ENCODE results near the gene VWA3B.
A peak's percentile ranks its signal among the peaks of the same experiment; 100 is the strongest.
"Not testable (repeated sequence)": the region's sequence is repeated elsewhere in the genome, so short reads cannot be mapped to it uniquely, and the experiment has no call there.

Gene VWA3B

GRCh38 chr2:98297817-98298682, 211.1 kb downstream of the VWA3B start:
- DNase-seq (ENCODE audit: low spot score) = no peak

GRCh38 chr2:98298683-98299164, 211.8 kb downstream of the VWA3B start:
- DNase-seq (ENCODE audit: low spot score) = no peak

GRCh38 chr2:98299211-98299905, 212.4 kb downstream of the VWA3B start:
- DNase-seq (ENCODE audit: low spot score) = no peak

- peak; percentile 20 for DNase-seq (ENCODE audit: low spot score)
Measured at GRCh38 chr2:98300141-98300874, 213.3 kb downstream of the VWA3B start.

GRCh38 chr2:98301469-98301868, 214.5 kb downstream of the VWA3B start:
- DNase-seq (ENCODE audit: low spot score) = no peak

- DNase-seq (ENCODE audit: low spot score) = not testable (repeated sequence)
Measured at GRCh38 chr2:98307131-98307696, 220.2 kb downstream of the VWA3B start.

GRCh38 chr2:98308068-98308467, 221.1 kb downstream of the VWA3B start:
- DNase-seq (ENCODE audit: low spot score) = no peak

- no peak for DNase-seq (ENCODE audit: low spot score)
Measured at GRCh38 chr2:98308532-98308931, 221.6 kb downstream of the VWA3B start.

GRCh38 chr2:98309580-98309979, 222.6 kb downstream of the VWA3B start:
- DNase-seq (ENCODE audit: low spot score) = no peak

GRCh38 chr2:98310010-98310409, 223.0 kb downstream of the VWA3B start:
- no peak for DNase-seq (ENCODE audit: low spot score)

GRCh38 chr2:98311090-98311489, 224.1 kb downstream of the VWA3B start:
- DNase-seq (ENCODE audit: low spot score) = no peak

- DNase-seq (ENCODE audit: low spot score) = no peak
Measured at GRCh38 chr2:98311771-98312545, 225.0 kb downstream of the VWA3B start.

GRCh38 chr2:98313492-98314250, 226.7 kb downstream of the VWA3B start:
- DNase-seq (ENCODE audit: low spot score) = no peak

- no peak for DNase-seq (ENCODE audit: low spot score)
Measured at GRCh38 chr2:98314251-98314650, 227.3 kb downstream of the VWA3B start.

GRCh38 chr2:98315957-98316356, 229.0 kb downstream of the VWA3B start:
- DNase-seq (ENCODE audit: low spot score) = no peak

- DNase-seq (ENCODE audit: low spot score) = no peak
Measured at GRCh38 chr2:98317214-98317613, 230.2 kb downstream of the VWA3B start.

- DNase-seq (ENCODE audit: low spot score) = not testable (repeated sequence)
Measured at GRCh38 chr2:98320171-98320570, 233.2 kb downstream of the VWA3B start.

- DNase-seq (ENCODE audit: low spot score) = no peak
Measured at GRCh38 chr2:98324181-98324580, 237.2 kb downstream of the VWA3B start.

GRCh38 chr2:98327776-98328175, 240.8 kb downstream of the VWA3B start:
- DNase-seq (ENCODE audit: low spot score) = no peak

- no peak for DNase-seq (ENCODE audit: low spot score)
Measured at GRCh38 chr2:98329549-98329948, 242.6 kb downstream of the VWA3B start.

GRCh38 chr2:98332989-98333388, 246.0 kb downstream of the VWA3B start:
- no peak for DNase-seq (ENCODE audit: low spot score)
